Keratinocyte (primary cell): ENCODE results near the gene KLF16.

ENCODE experiments used
- EZH2 ChIP-seq: IDR thresholded peaks from one replicate; pipeline ENCODE4 v1.6.1; 2012; ENCODE audit warnings: inconsistent platforms, mild to moderate bottlenecking, low read length, moderate library complexity
- TF ChIP-seq, protein P1 (sequence below), 3 experiments: IDR thresholded peaks in 1 of 3; conservative IDR thresholded peaks in 1 of 3; optimal IDR thresholded peaks in 1 of 3; 2 replicates in 2 of 3; 3 replicates in 1 of 3; pipeline versions ENCODE3 to v1.5.1; 2011; ENCODE audit warnings: low read length in 3 of 3, mild to moderate bottlenecking in 3 of 3, moderate library complexity in 2 of 3, control low read depth in 1 of 3, inconsistent platforms in 1 of 3; ENCODE audit not compliant: insufficient read depth in 2 of 3; ENCODE audit errors: extremely low read depth in 1 of 3

DNA sequence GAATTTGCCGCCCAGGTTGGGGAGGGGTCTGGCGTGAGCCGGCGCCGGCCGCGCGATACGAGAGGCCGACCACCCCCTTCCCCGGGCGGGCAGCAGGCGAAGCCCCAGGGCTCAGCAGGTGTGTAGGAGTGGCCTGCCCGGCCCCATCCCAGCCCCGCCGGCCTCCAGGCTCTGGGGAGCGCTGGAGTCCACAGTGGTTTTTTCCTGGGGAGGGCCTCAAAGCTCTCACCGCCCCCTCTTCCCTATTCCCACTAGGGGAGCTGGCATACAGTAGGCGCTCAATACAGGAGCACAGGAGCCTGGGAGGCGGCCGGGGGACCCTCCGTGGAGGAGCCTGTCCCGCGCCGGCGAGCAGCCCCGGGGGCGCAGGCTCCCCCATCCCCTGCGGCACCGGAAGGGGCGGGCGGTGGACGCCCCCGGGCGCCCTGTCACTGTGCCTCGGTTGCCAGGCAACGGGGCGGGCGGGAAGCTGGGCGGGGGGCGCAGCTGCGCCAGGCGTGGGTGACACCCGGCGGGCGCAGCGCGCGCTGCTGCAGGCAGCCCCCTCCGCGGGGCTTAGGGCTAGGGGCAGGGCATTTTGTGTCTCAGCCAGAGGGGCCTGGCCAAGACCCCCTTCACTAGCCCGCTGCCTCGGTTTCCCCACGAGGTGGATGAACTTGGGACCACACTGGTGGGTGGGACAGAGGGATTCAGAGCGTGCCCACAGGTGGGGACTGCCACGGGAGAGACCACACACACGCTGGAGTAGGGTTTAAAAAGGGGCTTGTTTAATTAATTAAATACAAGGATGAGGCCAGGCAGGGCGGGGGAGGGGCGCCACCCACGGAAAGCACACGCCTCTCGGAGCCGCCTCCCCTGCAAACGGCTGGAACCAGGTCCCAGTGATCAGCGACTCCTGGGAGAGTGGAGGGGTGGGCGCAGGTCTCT lies 11.5 kb downstream of the KLF16 start:
- TF ChIP-seq, protein P1, sequence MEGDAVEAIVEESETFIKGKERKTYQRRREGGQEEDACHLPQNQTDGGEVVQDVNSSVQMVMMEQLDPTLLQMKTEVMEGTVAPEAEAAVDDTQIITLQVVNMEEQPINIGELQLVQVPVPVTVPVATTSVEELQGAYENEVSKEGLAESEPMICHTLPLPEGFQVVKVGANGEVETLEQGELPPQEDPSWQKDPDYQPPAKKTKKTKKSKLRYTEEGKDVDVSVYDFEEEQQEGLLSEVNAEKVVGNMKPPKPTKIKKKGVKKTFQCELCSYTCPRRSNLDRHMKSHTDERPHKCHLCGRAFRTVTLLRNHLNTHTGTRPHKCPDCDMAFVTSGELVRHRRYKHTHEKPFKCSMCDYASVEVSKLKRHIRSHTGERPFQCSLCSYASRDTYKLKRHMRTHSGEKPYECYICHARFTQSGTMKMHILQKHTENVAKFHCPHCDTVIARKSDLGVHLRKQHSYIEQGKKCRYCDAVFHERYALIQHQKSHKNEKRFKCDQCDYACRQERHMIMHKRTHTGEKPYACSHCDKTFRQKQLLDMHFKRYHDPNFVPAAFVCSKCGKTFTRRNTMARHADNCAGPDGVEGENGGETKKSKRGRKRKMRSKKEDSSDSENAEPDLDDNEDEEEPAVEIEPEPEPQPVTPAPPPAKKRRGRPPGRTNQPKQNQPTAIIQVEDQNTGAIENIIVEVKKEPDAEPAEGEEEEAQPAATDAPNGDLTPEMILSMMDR (optimal IDR thresholded peaks at IDR 0.05 in 1 of 3, IDR thresholded peaks at IDR 0.05 in 1 of 3, conservative IDR thresholded peaks at IDR 0.05 in 1 of 3; ENCODE audit: extremely low read depth in 1 of 3, insufficient read depth in 2 of 3, low read length in 3 of 3) = no peak
- TF ChIP-seq EZH2 = no peak
